Left lung (tissue), 10 donors: ENCODE data around the gene AP1M2. TPM values are rescaled to one million over a fixed set of nuclear protein-coding genes. Genes with fewer than 3 reads are reported as not detected.
"Not testable (repeated sequence)": the region's sequence is repeated elsewhere in the genome, so short reads cannot be mapped to it uniquely, and the experiment has no call there.

Experiments
- ATAC-seq: fragments of 200-7000 bp; cut with Tn5 transposase; one replicate; pipeline ENCODE4 v1.9.1; 2020; ENCODE audit warnings: moderate library complexity
- DNase-seq, 4 donors: peaks; one replicate each; pipeline ENCODE4 v3.0.0-alpha.2; 2013 to 2020
- H3K27ac ChIP-seq, 2 donors: fragments of 200-600 bp; sonication (generic) in 1 of 2; one replicate each; pipeline versions ENCODE4 v1.5.0 to v1.8.0; 2020 to 2021
- H3K27me3 ChIP-seq, 2 donors: fragments of 200-600 bp; sonication (generic) in 1 of 2; one replicate each; pipeline versions ENCODE4 v1.5.0 to v1.8.0; 2020 to 2021
- H3K36me3 ChIP-seq, 2 donors: fragments of 200-600 bp; sonication (generic) in 1 of 2; one replicate each; pipeline versions ENCODE4 v1.5.0 to v1.8.0; 2020 to 2021
- H3K4me1 ChIP-seq, 2 donors: fragments of 200-600 bp; one replicate each; pipeline ENCODE4 v1.8.0; 2021
- H3K4me3 ChIP-seq, 2 donors: fragments of 200-600 bp; sonication (generic) in 1 of 2; one replicate each; pipeline versions ENCODE4 v1.5.0 to v1.8.0; 2020 to 2021; ENCODE audit warnings: mild to moderate bottlenecking in 1 of 2
- H3K9me3 ChIP-seq, 2 donors: fragments of 200-600 bp; sonication (generic) in 1 of 2; one replicate each; pipeline versions ENCODE4 v1.5.0 to v1.8.0; 2020 to 2021
- intact Hi-C, 2 donors: fragments of 100-400 bp; cut with DNase I; formaldehyde crosslinking; loops; one replicate each; pipeline versions ENCODE4 v1.11.2 to v1.14.2; 2022
- polyA plus RNA-seq, 6 donors: library from polyadenylated mRNA; unstranded; fragments of 120-200 nt; gene quantifications; one replicate each; pipeline ENCODE4 v1.2.1, GENCODE V29; 2013; ENCODE audit not compliant: insufficient read length in 6 of 6
- total RNA-seq, 2 donors: library from RNA; stranded (reverse); fragmentation: NEBNext Ultra II Directional; extraction: Animal tissue kit (Norgen Biotek cat#: 25700); gene quantifications; one replicate each; pipeline ENCODE4 v1.2.1, GENCODE V29; 2021
- TF ChIP-seq, protein P1 (sequence below), 2 donors: fragments of 200-600 bp; sonication (generic) in 1 of 2; IDR thresholded peaks; one replicate each; pipeline versions ENCODE4 v1.5.0 to v1.8.0; 2021; ENCODE audit warnings: antibody characterized with exemption in 2 of 2
- donor health status: DM: no; HTN: yes; CAD: no.
- donor health status: DM: no; HTN: no; CAD: no.

The AP1M2 gene
- total and polyA plus RNA-seq, 8 donors = 31.6 to 65.2 (median 37.1) TPM

DNA sequence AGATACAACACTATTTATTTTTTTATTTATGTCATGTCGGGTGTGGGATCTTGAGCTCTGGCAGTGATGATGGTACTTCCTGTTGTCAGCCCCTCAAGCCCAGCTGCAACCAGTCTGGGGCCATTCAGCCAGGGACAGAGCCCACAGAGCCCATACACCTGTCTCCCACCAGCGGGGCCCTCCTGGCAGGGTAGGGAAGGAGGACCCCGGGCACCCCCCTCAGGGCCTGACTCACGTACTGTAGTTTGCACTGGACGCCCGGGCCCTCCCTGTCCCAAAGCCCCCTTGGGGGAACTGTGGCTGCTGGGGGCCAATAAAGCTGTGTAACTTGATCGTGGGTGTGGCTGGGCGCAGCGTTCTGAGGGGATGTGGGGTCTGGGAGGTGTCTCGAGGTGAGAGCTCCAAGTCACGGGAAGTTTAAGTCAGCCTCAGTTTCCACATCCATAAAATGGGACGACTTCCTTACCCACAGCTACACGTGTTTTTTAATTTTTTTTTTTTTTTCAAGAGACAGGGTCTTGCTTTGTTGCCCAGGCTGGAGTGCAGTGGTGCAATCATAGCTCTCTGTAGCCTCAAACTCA, 33.9 kb downstream of the AP1M2 start:
- intact Hi-C loops = no loop called here
- H3K27ac ChIP-seq = peak overlapping the region in 1 of 2 donors; percentile 13
- peak; percentile 8 for ATAC-seq

GRCh38 chr19:10552510-10553053, 34.5 kb downstream of the AP1M2 start:
- intact Hi-C loops = no loop called here
- Histone ChIP-seq H3K27ac (peak overlapping the region in 1 of 2 donors; percentile 13), H3K9me3 (no peaks in the 10 kb centered on the region), H3K4me3 (no peak overlapping the region), H3K4me1 (peaks cover 0 to 6% of the 10 kb centered on the region in 2 donors), H3K36me3 (peaks cover 0 to 99% of the 10 kb centered on the region in 2 donors), H3K27me3 (no peaks in the 10 kb centered on the region)
- ATAC-seq (peak; percentile 19), DNase-seq (no peak)
- TF ChIP-seq, protein P1, sequence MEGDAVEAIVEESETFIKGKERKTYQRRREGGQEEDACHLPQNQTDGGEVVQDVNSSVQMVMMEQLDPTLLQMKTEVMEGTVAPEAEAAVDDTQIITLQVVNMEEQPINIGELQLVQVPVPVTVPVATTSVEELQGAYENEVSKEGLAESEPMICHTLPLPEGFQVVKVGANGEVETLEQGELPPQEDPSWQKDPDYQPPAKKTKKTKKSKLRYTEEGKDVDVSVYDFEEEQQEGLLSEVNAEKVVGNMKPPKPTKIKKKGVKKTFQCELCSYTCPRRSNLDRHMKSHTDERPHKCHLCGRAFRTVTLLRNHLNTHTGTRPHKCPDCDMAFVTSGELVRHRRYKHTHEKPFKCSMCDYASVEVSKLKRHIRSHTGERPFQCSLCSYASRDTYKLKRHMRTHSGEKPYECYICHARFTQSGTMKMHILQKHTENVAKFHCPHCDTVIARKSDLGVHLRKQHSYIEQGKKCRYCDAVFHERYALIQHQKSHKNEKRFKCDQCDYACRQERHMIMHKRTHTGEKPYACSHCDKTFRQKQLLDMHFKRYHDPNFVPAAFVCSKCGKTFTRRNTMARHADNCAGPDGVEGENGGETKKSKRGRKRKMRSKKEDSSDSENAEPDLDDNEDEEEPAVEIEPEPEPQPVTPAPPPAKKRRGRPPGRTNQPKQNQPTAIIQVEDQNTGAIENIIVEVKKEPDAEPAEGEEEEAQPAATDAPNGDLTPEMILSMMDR (IDR thresholded peaks at IDR 0.05) = no peak

More for the DNA sequence above, 33.9 kb downstream of the AP1M2 start:
- H3K27me3 ChIP-seq = no peaks in the 10 kb centered on the region
- peaks cover 0 to 6% of the 10 kb centered on the region in 2 donors for H3K4me1 ChIP-seq
- TF ChIP-seq, protein P1 (IDR thresholded peaks at IDR 0.05) = no peak
- no peak overlapping the region for H3K4me3 ChIP-seq
- no peaks in the 10 kb centered on the region for H3K9me3 ChIP-seq
- peaks cover 0 to 99% of the 10 kb centered on the region in 2 donors for H3K36me3 ChIP-seq
- DNase-seq = no peak

- Histone ChIP-seq H3K27ac (no peak overlapping the region), H3K4me1 (peaks cover 0 to 6% of the 10 kb centered on the region in 2 donors), H3K36me3 (peaks cover 0 to 99% of the 10 kb centered on the region in 2 donors), H3K27me3 (no peaks in the 10 kb centered on the region), H3K9me3 (no peaks in the 10 kb centered on the region), H3K4me3 (no peak overlapping the region)
- TF ChIP-seq, protein P1 (IDR thresholded peaks at IDR 0.05) = no peak
- DNase-seq (no peak), ATAC-seq (peak; percentile 39)
- intact Hi-C loops = no loop called here
Measured at GRCh38 chr19:10551698-10552301, 35.3 kb downstream of the AP1M2 start.

- H3K9me3 ChIP-seq, H3K4me3 ChIP-seq, intact Hi-C loops, H3K4me1 ChIP-seq, DNase-seq, H3K27ac ChIP-seq, ATAC-seq, H3K27me3 ChIP-seq: not testable (repeated sequence)
- peaks cover 0 to 97% of the 10 kb centered on the region in 2 donors for H3K36me3 ChIP-seq
Measured at GRCh38 chr19:10551006-10551405, 36.1 kb downstream of the AP1M2 start.

GRCh38 chr19:10550336-10550735, 36.8 kb downstream of the AP1M2 start:
- Histone ChIP-seq H3K4me3 (no peak overlapping the region), H3K9me3 (no peaks in the 10 kb centered on the region), H3K4me1 (peaks cover 0 to 13% of the 10 kb centered on the region in 2 donors), H3K36me3 (peaks cover 0 to 90% of the 10 kb centered on the region in 2 donors), H3K27me3 (no peaks in the 10 kb centered on the region), H3K27ac (no peak overlapping the region)
- DNase-seq = no peak
- ATAC-seq = no peak
- intact Hi-C loops = no loop called here
- TF ChIP-seq, protein P1 (IDR thresholded peaks at IDR 0.05) = no peak
